Spleen (tissue), 7 donors: Measurements from ENCODE around the gene PTPRT.

Experiments
- POLR2A ChIP-seq, 3 donors: fragments of 450-650 bp; IDR thresholded peaks; one replicate each; pipeline ENCODE4 v1.5.1; 2017; ENCODE audit warnings: antibody characterized with exemption in 3 of 3, mild to moderate bottlenecking in 1 of 3
- POLR2AphosphoS5 ChIP-seq, 3 donors: sonication (generic); formaldehyde crosslinking; IDR thresholded peaks; one replicate each; pipeline ENCODE4 v1.5.1; 2017; ENCODE audit warnings: antibody characterized with exemption in 3 of 3
- TF ChIP-seq, protein P1 (sequence below), 11 experiments: fragments of 200-600 bp in 7 of 11; fragments of 450-650 bp in 4 of 11; sonication (generic) in 4 of 11; IDR thresholded peaks in 8 of 11; conservative IDR thresholded peaks in 3 of 11; 1 replicate in 7 of 11; 2 replicates in 4 of 11; pipeline versions ENCODE4 v1.4.0 to v1.8.0; 2016 to 2021; ENCODE audit warnings: antibody characterized with exemption in 11 of 11, inconsistent platforms in 4 of 11, mild to moderate bottlenecking in 1 of 11
- donor health status: DM: no; HTN: no; CAD: no; lungs with moderate emphysema.
- donor health status: DM: no; HTN: no; CAD: no.
- donor health status: DM: no; HTN: no; CAD: no.

DNA sequence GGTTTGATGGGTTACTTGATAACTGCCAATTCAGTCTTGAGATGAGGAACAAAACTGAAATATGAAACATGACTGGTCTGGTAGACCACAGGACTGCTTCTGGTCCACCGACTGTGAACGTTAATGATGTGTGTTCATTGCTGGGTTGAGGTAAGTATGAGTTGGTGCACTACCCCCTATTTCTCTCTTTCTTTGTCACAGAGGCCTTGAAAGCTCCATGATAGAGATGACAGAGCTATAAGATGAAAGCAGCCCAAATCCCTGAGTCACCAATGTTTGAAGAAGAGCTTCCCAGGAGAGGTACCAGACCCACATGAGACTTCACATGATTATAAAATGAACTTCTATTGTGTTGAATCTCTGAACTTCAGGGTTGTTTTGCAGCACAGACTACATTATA, 555.5 kb downstream of the PTPRT start:
- TF ChIP-seq, protein P1, sequence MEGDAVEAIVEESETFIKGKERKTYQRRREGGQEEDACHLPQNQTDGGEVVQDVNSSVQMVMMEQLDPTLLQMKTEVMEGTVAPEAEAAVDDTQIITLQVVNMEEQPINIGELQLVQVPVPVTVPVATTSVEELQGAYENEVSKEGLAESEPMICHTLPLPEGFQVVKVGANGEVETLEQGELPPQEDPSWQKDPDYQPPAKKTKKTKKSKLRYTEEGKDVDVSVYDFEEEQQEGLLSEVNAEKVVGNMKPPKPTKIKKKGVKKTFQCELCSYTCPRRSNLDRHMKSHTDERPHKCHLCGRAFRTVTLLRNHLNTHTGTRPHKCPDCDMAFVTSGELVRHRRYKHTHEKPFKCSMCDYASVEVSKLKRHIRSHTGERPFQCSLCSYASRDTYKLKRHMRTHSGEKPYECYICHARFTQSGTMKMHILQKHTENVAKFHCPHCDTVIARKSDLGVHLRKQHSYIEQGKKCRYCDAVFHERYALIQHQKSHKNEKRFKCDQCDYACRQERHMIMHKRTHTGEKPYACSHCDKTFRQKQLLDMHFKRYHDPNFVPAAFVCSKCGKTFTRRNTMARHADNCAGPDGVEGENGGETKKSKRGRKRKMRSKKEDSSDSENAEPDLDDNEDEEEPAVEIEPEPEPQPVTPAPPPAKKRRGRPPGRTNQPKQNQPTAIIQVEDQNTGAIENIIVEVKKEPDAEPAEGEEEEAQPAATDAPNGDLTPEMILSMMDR (IDR thresholded peaks at IDR 0.05 in 8 of 11, conservative IDR thresholded peaks at IDR 0.05 in 3 of 11), result no peak
- TF ChIP-seq POLR2A (IDR thresholded peaks at IDR 0.05), result no peak
- TF ChIP-seq POLR2AphosphoS5 (IDR thresholded peaks at IDR 0.05), result no peak
